HEK293T (cell line): ENCODE data around the gene ZNF236.

Source experiments
- BHLHE40 ChIP-seq: fragments of 450-650 bp; IDR thresholded peaks from 2 replicates; pipeline ENCODE4 v1.6.1; 2016; ENCODE audit warnings: mild to moderate bottlenecking, moderate library complexity, borderline replicate concordance
- FOXK2 ChIP-seq: fragments of 450-650 bp; IDR thresholded peaks from 2 replicates; pipeline ENCODE4 v1.6.1; 2016; ENCODE audit warnings: mild to moderate bottlenecking
- NFRKB ChIP-seq: fragments of 450-650 bp; IDR thresholded peaks from 2 replicates; pipeline ENCODE4 v1.6.1; 2016; ENCODE audit warnings: mild to moderate bottlenecking, moderate library complexity
- SP1 ChIP-seq: fragments of 450-650 bp; IDR thresholded peaks from 2 replicates; pipeline ENCODE4 v1.6.1; 2017
- SUZ12 ChIP-seq: fragments of 450-650 bp; IDR thresholded peaks from 2 replicates; pipeline ENCODE4 v1.6.1; 2016; ENCODE audit warnings: mild to moderate bottlenecking
- ZNF384 ChIP-seq: fragments of 450-650 bp; IDR thresholded peaks from 2 replicates; pipeline ENCODE4 v1.6.1; 2016

- TF ChIP-seq NFRKB (no peak), SUZ12 (no peak), FOXK2 (no peak), BHLHE40 (no peak), ZNF384 (no peak), SP1 (no peak)
Observed at GRCh38 chr18:76967721-76968472, 145.5 kb downstream of the ZNF236 start.
